GM18873 (cell line): ENCODE measurements around the gene CCDC18.
"Not testable (repeated sequence)": the region's sequence is repeated elsewhere in the genome, so short reads cannot be mapped to it uniquely, and the experiment has no call there.

Experiments used
- ATAC-seq: cut with Tn5 transposase; IDR thresholded peaks from one replicate; pipeline ENCODE4 v1.9.1; 2021; ENCODE audit warnings: mild to moderate bottlenecking, moderate library complexity, moderate number of reproducible peaks; ENCODE audit not compliant: unreplicated experiment, low FRiP score

Gene CCDC18

GRCh38 chr1:93172778-93173177 lies 7.7 kb upstream of the CCDC18 start:
- ATAC-seq, result no peak

- not testable (repeated sequence) for ATAC-seq
Measured at GRCh38 chr1:93174638-93175037, 5.9 kb upstream of the CCDC18 start.

- no peak for ATAC-seq
Measured at GRCh38 chr1:93177991-93178390, 2.5 kb upstream of the CCDC18 start.

- ATAC-seq, result no peak
Measured at GRCh38 chr1:93178418-93178817, 2.1 kb upstream of the CCDC18 start.

- peak; percentile 83 for ATAC-seq
Measured at GRCh38 chr1:93179886-93180722, 420 bp upstream of the CCDC18 start, which contains the start of gene TMED5. TMED5 (minus strand) TSS chr1:93180413; CDS start chr1:93180242, 171 bp downstream.

GRCh38 chr1:93186667-93187066 lies 6.1 kb downstream of the CCDC18 start:
- ATAC-seq, result no peak

GRCh38 chr1:93190432-93190831 lies 9.9 kb downstream of the CCDC18 start:
- no peak for ATAC-seq

GRCh38 chr1:93194231-93194990 lies 13.9 kb downstream of the CCDC18 start:
- no peak for ATAC-seq

- no peak for ATAC-seq
Measured at GRCh38 chr1:93196591-93196990, 16.1 kb downstream of the CCDC18 start.

- ATAC-seq, result no peak
Measured at GRCh38 chr1:93199150-93199549, 18.6 kb downstream of the CCDC18 start.

GRCh38 chr1:93200086-93200620 lies 19.6 kb downstream of the CCDC18 start:
- no peak for ATAC-seq

- ATAC-seq, result no peak
Measured at GRCh38 chr1:93200714-93201113, 20.2 kb downstream of the CCDC18 start.

- ATAC-seq, result no peak
Measured at GRCh38 chr1:93205892-93206566, 25.5 kb downstream of the CCDC18 start.

GRCh38 chr1:93206567-93206954 lies 26.0 kb downstream of the CCDC18 start:
- ATAC-seq, result no peak

GRCh38 chr1:93207211-93207610 lies 26.7 kb downstream of the CCDC18 start:
- ATAC-seq, result no peak

GRCh38 chr1:93215322-93215721 lies 34.8 kb downstream of the CCDC18 start:
- no peak for ATAC-seq

- no peak for ATAC-seq
Measured at GRCh38 chr1:93219443-93219842, 38.9 kb downstream of the CCDC18 start.

GRCh38 chr1:93220716-93221115 lies 40.2 kb downstream of the CCDC18 start:
- not testable (repeated sequence) for ATAC-seq

- ATAC-seq, result no peak
Measured at GRCh38 chr1:93221913-93222312, 41.4 kb downstream of the CCDC18 start.

- ATAC-seq, result no peak
Measured at GRCh38 chr1:93223023-93223675, 42.6 kb downstream of the CCDC18 start.
